ENCODE measurements around the gene GPR85.
"Not testable (repeated sequence)": the region's sequence is repeated elsewhere in the genome, so short reads cannot be mapped to it uniquely, and the experiment has no call there.

Gene GPR85, protein sequence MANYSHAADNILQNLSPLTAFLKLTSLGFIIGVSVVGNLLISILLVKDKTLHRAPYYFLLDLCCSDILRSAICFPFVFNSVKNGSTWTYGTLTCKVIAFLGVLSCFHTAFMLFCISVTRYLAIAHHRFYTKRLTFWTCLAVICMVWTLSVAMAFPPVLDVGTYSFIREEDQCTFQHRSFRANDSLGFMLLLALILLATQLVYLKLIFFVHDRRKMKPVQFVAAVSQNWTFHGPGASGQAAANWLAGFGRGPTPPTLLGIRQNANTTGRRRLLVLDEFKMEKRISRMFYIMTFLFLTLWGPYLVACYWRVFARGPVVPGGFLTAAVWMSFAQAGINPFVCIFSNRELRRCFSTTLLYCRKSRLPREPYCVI
- 0 to 0.24 reads per million in 2 donors for total RNA-seq

DNA sequence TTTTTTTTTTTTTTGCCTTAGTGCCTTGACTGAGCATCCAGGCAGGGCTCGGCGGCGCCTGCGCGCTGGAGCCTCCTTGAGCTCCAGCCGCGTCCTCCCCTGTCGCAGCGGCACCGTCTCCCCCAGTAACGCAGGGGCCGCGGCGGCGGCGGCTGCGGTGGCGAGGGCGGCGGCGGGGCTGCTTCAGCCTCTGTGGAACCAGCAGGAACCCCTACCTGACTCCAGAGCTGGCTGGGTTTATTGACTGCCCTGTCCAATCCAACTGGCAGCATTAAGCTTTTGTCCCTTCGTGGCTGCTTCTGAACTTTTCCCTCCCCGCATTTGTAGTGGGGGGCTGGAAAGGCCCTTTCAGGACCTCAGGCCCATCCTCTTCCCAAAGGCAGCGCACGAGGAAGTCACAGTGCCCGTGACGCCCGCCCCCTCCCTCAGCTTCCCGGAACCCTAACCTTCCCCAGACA, at the start of gene GPR85:
TSS of gene GPR85 (minus strand) at position 397 of the 458 bp plus-strand sequence. CDS start 2,106 bp downstream, outside the sequence.
- no peak for DNase-seq

DNA sequence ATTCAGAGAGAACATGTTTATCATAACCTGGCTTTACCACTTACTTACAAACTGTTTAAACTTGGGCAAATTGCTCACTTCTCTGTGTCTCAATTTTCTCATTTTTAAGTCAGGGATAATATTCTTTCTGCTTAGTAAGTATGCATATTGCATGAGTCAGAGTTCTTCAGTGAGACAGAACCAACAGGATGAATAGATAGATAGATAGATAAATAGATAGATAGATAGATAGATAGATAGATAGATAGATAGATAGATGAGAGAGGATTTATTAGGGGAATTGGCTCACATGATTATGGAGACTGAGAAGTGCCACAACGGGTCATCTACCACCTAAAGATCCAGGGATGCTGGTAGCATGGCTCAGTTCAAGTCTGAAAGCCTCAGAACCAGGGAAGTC, 47.4 kb upstream of the GPR85 start:
- DNase-seq = no peak

DNA sequence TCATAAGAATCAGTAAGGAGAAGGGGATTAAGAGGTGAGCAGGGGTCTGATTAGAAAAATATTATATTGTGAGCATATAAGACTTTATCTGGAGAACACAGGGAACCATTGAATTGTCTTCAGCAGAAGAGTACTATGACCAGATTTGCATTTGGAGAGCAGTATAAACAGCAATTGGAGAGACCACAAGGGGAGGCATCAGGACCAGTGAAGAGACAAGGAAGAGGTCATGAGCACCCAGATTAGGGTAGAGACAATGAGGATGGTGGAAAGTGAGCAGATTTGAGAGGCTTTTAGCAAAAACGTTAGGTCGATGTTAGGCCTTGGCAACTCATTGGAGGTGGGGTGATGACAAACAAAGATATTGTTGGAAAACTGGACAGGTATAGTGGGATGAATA, 44.7 kb upstream of the GPR85 start:
- DNase-seq = no peak

DNA sequence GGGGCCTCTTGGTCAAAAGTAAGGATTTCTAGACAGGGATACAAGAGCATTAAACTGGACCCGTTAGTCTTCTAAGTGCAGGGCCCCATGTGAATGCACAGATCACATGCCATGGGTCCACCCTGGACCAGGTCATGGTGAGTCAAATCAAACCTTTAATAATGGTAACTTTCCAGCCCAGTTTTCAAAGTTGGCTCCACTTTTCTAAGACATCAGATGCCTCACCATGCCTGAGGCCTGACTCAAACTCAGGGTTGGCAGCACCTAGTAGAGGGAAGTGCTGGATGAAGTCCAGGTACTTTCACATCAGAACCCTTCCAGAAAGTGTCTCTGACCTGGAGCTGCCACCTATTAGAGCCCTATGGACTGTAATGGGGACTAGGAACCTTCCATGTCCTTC, 41.4 kb upstream of the GPR85 start:
- DNase-seq = no peak

DNA sequence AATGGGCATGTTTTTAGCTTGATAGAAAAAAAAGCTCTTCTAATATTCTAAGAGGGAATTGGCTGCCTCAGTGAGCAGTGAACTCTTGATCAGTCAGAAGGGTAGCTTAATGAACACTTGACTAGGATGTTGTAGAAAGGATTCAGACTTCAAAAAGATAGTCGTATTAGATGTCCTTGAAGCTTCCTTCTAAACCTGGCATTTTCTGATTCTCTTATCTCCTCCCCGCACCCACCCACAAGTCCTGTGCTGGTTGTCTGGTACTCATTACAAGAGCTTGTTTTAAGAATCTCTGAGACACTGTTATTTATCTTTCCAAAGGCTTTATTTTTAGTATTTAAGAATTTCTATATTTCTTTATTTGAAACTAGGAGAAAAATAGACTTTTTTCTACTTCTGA, 39.1 kb upstream of the GPR85 start:
- DNase-seq = no peak

DNA sequence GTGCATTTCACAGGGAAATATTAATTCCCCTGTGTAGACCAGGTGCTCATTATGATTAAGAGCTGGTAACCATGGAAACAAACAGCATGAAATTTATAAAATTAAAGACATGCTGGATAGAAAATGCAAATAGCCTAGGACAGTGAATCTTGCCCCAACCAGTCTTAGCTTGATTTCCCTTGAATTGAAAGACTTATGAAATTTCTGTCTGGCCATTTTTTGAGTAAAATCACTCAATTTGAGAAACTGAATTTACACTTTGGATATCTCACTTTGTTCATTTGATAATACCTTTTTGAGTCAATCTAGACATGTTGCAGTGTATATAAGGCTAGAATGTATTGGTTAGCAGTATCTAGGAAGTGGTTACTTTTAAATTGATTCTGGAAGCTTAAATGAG, 36.1 kb upstream of the GPR85 start:
- no peak for DNase-seq

DNA sequence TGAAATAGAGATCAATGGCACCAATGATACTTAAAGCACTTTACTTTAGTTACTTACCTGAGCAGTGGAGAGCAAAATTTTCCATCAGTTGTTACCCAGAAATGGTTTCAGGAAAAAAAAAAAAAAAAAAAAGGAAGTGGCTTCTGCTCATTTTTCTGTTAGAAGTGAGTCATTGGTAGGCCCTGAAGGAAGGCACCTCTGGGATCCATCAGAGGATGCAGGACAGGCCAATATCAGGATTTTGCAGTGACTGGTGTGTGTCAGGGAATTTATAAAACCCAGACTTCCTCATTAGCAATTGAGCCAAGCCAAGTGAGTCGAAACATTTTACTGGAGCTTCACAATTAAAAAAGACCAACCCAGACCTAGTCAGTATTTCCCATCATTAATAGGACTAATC, 34.0 kb upstream of the GPR85 start:
- no peak for DNase-seq

DNA sequence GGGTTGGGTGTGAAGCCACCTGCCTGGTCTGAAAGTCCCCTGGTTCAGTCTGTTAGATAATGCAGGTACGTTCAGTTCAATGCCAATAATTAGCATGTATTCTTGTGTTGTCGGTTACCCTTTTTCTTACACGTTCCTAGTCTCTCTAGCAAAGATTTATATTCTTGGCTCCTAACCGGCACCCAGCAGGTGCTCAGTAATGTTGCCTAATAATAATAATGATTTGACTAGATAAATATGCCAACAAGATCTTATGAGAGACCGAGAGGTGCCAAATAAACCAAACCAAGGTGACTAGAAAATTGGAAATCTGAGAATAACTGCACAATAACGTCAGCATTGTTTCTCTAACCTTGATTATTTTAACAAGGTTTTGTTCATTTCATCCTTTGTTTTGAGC, 32.8 kb upstream of the GPR85 start:
- no peak for DNase-seq

DNA sequence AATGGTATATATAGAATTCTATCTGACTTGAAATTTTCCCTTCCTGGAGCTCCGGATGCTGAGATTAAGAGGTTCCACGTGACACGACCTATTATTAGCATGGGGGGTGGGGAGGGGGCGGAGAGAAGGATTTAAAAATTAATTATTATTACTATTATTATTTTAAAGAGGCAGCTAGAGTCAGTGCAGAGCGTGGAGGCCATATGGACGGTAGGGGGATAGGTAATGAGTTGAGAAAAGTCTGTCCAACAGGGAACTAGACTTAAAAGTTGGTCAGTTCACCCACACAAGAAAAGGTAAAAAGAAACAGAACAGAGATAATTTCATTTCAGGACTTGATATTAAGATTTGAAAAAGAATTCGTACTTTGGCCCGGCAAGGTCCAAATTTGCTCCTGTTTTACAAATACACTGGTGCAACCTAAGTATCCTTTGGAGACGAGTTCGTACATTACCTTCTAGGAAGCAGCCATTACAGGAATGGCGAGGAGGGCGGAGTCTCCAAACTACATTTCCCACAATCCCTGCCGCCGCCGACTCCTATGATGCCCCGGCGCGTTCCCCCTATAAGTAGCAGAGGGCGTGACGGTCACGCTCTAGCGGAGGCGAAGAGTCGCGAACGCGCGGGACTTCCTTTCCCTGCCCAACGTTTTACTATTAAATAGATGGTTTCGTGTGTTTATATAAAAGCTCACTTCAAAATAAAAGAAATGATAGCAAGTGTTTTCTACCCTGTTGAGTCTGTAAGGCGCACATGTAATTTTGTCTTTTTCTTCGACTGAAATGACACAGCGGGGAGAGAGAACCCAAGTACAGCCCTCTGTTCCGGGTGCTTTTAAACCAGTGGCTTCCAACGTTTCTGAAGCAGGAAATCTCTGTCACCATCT, 31.7 kb upstream of the GPR85 start, which contains the start of gene SMIM30:
TSS of gene SMIM30 (minus strand) at position 481 of the 886 bp plus-strand sequence. CDS start 976 bp downstream, outside the sequence.
- DNase-seq = peak; percentile 73

DNA sequence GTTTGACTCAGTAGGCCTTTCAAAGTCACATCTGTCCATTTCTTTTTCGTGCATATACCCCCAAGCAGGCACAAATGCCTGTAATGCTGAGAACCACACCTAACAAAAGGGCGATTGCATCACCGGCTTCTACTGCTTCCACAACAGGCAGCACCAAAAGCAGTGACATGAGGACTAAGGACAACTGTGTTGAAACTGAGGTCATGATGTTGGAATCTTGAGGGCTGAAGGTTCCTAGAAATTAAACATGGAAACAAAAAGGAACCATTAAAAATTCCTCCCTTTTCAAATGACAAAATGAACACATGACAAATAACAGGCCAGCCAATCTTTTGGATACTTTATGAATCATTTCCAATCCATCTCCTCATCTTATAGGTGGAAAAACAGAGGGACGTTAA, 30.7 kb upstream of the GPR85 start:
- DNase-seq = not testable (repeated sequence)

DNA sequence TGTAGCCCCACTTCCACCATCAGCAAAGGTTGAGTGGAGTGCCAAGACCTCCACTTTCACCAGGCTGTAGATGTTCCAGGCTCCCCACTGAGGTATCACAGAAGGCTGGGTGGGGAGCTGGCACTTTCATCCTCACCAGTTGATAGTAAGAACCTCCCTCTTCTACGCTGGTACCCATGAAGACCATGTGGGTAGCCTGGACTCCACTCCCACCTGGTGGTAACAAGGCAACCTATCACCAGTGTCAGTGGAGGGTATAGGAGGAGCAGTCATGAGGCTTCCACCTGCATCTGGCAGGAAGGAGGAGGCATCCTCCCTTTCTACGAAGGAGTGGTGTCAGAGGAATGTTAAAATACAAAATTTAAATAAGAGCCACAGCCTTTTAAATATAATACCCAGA, 27.3 kb upstream of the GPR85 start:
- no peak for DNase-seq

DNA sequence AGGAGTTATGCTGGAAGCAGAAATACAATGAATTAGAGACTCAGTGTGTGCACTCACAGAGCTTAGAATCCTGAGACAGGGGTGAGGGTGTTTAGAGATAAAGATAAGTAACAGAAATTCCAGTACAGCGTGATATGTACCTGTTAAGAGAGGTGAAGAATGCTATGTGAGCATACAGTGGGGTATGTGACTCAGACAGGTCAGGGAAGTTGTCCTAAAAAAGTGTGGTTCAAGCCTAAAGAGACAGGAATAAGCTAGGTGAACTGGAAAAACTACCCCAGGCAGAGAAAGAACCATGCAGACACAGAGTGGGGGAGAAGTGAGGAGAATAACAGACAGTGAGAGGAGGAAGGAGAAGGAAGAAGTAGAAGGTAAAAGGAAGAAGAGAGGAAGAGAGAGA, 23.1 kb upstream of the GPR85 start:
- DNase-seq = no peak

DNA sequence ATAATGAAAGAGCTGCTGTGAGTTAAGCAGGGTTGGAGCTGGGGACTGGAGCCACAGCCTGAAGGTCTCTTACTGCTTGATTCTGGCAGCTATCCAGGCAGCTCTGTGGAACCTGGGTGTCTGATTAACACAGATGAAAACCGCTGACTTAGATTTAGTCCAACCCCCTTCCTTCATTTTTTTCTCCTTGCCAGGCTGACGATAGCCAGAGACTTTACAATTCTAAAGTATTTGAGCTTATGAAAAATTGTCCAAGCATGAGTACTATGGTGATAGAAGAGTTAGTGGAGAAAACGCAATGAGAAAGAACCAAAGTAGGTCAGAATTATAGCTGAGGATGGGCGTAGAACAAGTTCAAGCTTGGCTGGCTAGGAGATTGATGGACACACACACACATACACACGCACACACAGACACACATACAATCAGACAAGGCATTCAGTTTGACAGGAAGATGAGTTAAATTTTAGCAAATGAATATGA, 13.5 kb upstream of the GPR85 start:
- DNase-seq = no peak

DNA sequence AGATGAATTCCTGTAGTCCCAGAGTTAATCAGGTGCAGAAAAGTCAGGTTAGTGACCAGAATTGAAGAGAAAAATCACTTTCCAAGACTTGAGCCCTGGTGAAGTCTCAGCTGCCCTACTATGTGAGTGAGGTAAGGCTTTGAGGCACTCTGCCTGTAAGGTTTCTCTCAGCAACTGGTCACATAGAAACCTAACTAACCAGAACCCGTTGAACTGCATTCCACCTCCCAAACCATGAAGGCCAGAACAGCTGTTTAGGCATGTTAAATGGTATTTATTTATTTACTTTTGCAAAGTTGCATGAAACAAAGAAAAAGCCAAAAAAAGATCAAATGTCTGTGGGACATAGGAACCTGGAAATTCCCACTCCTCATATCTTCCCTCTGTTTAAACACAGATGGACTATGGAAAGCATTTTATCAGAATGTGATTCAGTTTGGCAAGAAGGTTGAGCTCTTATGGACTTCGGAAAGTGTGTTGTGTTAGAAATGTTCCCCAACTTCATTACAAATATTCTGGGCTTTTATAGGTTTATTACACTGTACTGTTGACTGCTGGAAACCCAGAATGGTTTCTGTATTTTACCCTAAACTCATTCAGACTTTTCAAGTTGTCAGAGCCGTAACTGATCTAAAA, 12.8 kb upstream of the GPR85 start:
- no peak for DNase-seq

DNA sequence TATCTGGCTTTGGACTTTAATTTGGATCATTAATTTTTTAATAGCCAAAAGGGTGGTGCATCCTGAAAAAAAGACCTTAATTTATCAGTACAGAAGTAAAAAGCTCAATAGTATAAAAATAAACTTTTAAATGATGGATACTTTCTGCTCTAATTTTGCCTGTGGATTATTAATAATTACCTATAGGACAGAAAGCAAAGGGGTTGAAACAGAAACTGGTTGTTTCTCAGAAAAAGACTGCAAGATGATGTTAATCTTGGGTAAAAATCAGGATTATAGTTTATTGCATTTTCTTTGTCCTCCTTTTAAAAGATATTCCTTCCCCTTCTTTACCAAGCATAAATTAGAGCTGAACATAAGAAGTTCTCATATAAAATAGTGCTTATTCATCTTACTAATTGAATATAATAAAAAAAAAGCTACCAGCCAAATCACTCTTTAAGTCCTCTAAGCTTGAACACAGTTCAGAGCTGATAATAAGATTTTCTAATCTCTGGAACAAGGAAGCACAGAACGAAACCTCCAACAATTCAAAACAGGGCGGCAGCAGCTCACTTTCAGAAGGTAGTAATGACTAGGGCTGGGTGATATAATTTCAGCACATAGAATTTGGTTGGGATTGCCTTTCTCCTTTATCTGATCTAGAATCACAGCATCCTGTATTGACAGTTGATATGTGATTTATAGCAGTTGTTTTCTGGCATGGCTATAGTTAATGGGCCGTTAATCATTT, 8.1 kb upstream of the GPR85 start:
- no peak for DNase-seq

DNA sequence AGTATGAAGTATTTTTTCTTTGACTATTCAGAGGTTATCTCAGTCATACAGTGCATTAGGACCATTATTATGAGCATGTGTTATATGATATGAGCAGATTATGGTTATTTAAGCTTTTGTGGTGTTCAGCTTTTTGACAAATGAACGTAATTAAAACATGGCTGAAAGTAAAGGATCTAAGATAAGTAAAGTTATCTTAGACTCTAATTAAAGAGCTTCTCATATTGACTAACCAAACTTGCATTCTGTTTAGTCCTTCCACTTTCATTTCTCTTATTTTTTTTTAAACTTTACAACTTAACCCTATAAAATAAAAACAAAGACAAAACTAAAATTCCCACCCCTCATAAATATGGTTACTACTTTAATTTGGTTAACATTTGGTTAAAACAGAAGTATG, 6.9 kb upstream of the GPR85 start:
- DNase-seq = no peak

DNA sequence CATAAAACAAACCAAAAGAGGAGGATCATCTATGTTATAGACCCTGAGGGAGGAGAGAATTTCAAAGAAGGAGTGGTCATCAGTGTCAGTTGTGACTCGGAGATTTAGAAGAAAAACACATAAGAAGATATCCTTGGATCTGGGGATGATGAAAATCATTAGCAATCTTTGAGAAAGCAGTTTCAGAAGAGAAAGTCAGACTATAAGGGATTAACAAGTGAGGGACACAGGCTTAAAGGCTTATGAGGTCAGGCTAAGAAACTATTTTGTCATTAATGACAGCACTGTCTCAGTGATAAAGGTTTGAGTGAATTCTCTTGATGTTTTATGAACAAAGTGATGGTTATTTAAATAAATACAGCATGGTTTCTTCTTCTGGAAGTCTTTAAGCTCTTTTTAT, 6.1 kb upstream of the GPR85 start:
- no peak for DNase-seq

DNA sequence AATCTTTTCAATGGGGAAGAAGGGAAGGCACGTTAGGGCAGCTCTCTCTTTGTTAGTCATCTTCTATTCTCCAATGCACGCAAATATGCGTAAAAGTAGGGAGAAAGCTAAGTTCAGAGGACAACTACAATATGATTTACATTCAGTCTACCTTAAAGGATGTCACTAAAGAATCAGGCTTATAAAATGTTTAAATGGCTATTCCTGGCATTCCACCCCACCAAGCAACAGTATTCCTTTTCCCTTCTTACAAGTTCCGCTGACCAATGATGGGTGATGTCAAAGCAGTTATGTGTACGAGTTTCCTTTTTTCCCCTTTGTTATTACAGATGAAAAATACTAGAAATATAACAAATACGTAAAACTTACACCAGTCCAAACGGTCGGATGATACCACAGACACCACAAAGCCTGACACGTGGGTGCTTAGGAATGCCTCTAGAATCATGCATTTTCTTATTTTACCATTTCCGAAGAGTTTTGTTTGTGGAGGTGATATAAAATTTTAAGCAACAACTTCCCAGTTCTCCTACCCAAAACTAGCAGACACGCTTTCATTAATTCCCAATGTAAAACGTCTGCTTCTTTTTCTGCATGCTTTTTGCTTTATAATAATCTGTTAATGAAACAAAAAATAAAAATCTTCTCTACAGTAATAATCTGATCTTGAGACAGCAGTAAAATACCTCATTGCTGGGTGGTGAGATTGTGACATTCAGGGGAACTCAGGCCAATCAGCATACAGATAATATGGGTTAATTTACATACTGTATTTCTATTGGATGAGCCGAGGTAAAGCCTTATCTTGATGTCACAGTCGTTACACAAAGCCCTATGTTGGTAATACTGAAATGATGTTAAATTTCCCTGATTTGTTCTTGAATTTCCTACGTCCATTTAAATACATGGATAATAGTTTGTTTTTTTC, 708 bp upstream of the GPR85 start:
- no peak for DNase-seq

DNA sequence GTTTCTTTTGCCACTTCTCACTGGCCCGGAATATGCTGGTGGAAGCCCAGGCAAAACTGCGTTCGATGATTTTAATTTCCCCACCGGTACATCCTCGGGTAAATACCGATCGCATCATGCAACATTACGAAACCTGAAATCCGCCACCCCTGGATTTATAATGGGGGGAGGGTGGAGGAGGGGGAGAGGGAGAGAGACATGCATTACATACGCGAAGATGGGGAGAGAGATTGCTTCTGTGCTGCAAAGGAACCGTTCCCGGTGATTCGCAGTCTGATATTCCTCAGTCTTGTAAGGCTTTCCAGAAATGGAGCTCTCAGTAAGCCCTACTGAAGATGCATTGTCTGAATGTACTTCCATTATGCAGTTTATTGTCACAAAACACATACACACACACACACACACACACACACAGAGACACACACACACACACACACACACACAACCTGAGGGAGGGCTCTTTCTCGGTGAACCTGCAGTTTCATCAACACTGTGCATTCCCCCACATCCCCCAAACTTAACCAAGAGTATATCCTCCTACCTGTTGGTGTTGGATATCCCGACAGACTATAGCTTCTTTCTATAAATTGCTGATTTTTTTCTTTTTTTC, 741 bp downstream of the GPR85 start:
- no peak for DNase-seq

DNA sequence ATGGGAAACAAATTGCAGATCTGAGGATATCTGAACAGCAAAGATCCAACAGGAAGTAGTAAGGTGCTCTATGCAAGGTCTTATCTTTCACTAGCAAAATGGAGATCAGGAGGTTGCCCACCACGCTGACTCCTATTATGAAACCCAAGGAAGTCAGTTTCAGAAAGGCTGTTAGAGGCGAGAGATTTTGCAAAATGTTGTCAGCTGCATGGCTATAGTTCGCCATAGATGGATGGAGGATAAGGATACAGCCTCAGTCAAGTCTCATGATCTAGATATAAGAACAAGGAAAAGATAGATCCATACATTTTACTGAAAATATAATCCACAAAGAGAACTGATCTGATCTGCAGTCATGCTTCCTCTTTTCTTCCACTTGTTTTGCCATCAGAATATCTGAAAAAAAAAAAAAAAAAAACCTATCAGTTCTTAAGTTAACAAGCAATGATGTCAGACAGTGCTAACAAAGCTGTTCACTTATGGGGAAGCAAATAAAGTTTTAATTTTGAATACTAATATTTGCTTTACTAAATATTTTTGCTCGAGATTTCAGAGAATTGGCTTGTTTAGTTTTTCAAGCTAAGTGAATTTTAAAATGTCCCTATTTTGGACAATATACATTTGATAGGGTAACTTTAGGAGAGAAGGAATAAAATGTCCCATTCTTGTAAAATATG, 2.0 kb downstream of the GPR85 start:
- DNase-seq = no peak

Data from T-helper 9 cell (primary cell).